GM06990 (cell line): Measurements from ENCODE around the gene TPX2.

Experiments
- DNase-seq: peaks from one replicate; pipeline ENCODE4 v3.0.0-alpha.2; 2011; ENCODE audit not compliant: insufficient read length; ENCODE audit errors: extremely low read depth
- H3K27me3 ChIP-seq: replicated peaks from 2 replicates; pipeline ENCODE4 v1.6.0; 2011; ENCODE audit warnings: low read length; ENCODE audit not compliant: control insufficient read depth, insufficient read depth
- H3K36me3 ChIP-seq: 2 replicates; pipeline ENCODE4 v1.5.1; 2011; ENCODE audit warnings: low read length; ENCODE audit not compliant: control insufficient read depth, insufficient read depth
- H3K4me3 ChIP-seq: replicated peaks from 2 replicates; pipeline ENCODE4 v1.5.1; 2011; ENCODE audit warnings: low read depth, mild to moderate bottlenecking, control low read depth, low read length
- CTCF ChIP-seq: IDR thresholded peaks from 2 replicates; pipeline ENCODE4 v1.5.1; 2011; ENCODE audit warnings: low read length, control low read depth, mild to moderate bottlenecking, inconsistent platforms; ENCODE audit not compliant: insufficient read depth, poor library complexity, severe bottlenecking

Gene TPX2

GRCh38 chr20:31816221-31816620, 77.1 kb downstream of the TPX2 start:
- no peak for TF ChIP-seq CTCF
- Histone ChIP-seq H3K36me3 (no peaks in the 10 kb centered on the region), H3K4me3 (no peak overlapping the region), H3K27me3 (no peaks in the 10 kb centered on the region)
- no peak for DNase-seq

GRCh38 chr20:31817461-31817860, 78.4 kb downstream of the TPX2 start:
- DNase-seq = no peak
- TF ChIP-seq CTCF = no peak
- no peaks in the 10 kb centered on the region for H3K36me3 ChIP-seq

GRCh38 chr20:31818376-31818908, 79.4 kb downstream of the TPX2 start:
- Histone ChIP-seq H3K4me3 (no peak overlapping the region), H3K27me3 (no peaks in the 10 kb centered on the region), H3K36me3 (no peaks in the 10 kb centered on the region)
- TF ChIP-seq CTCF = no peak
- no peak for DNase-seq

More at GRCh38 chr20:31817461-31817860, 78.4 kb downstream of the TPX2 start:
- Histone ChIP-seq H3K27me3 (no peaks in the 10 kb centered on the region), H3K4me3 (no peak overlapping the region)

DNA sequence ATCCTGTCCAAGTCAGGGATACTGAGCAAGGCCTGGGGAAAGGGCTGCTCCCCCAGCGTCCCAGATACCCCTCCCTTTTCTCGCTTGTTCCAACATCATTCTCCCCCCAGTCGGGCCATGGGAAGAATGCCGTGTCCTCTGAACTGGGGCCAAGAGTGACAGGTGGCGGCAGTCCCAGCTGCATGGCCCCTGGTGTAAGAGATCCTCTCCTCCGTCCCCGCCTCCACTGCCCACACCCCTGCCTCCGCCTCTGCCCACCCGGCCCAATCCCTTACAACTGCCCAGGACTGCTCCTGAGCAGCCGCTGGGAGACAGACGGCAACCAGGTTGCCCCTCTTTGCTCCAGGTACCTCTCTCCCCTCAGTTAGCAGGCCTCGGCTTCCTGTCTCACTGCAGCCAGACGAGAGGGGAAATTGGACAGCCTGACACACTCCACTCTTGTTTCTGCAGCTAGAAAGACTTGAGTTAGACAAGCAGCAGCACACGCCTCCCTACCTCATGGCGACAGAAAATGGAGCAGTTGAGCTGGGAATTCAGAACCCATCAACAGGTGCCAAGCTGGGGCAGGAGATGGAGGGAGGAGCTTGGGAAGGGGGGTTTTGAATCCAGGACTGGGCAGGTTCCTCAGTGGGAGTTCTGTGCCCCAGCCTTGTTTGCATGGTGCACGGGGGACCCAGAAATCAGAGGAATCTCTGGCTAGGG, 80.1 kb downstream of the TPX2 start, which contains the start of gene MYLK2:
Gene MYLK2, plus strand, starts transcription at position 274 of the 702 bp plus-strand sequence. Its CDS starts 225 bp downstream, at position 499.
- Histone ChIP-seq H3K36me3 (no peaks in the 10 kb centered on the region), H3K27me3 (no peaks in the 10 kb centered on the region), H3K4me3 (no peak within 1 kb of the TSS)
- no peak for TF ChIP-seq CTCF
- DNase-seq = no peak

DNA sequence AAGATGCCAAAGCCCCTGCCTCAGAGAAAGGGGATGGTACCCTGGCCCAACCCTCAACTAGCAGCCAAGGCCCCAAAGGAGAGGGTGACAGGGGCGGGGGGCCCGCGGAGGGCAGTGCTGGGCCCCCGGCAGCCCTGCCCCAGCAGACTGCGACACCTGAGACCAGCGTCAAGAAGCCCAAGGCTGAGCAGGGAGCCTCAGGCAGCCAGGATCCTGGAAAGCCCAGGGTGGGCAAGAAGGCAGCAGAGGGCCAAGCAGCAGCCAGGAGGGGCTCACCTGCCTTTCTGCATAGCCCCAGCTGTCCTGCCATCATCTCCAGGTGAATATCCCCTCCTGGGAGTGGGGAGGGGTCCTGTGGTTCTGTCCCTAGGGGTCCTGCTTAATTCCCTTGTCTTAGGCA, 81.1 kb downstream of the TPX2 start:
- no peak overlapping the region for H3K4me3 ChIP-seq
- H3K36me3 ChIP-seq = no peaks in the 10 kb centered on the region
- H3K27me3 ChIP-seq = no peaks in the 10 kb centered on the region
- DNase-seq = no peak
- no peak for TF ChIP-seq CTCF
